Caco-2 (cell line): ENCODE results near the gene NDUFV1. TPM values are rescaled to one million over a fixed set of nuclear protein-coding genes. Genes with fewer than 3 reads are reported as not detected.
"Not testable (repeated sequence)": the region's sequence is repeated elsewhere in the genome, so short reads cannot be mapped to it uniquely, and the experiment has no call there.

Source experiments
- BruUV-seq: library from RNA; stranded (reverse); fragments of 400-500 nt; replicated peaks from 2 replicates; lab custom pipeline; 2021; lab: Mats Ljungman, UMichigan
- CTCF ChIA-PET: fragments of 300-600 bp; sonication (Branson Sonifier 250); formaldehyde crosslinking; loops from one replicate; lab custom pipeline; 2022; ENCODE audit warnings: antibody characterized with exemption; lab: Charles Lee
- POLR2A ChIA-PET: fragments of 300-600 bp; sonication (Branson Sonifier 250); formaldehyde crosslinking; loops from one replicate; lab custom pipeline; 2022; ENCODE audit warnings: antibody characterized with exemption; lab: Charles Lee
- DNase-seq, 2 experiments: peaks; one replicate each; pipeline versions ENCODE4 v3.0.0 to v3.0.0-alpha.2; 2020 to 2022
- H3K27me3 ChIP-seq: replicated peaks from 2 replicates; pipeline ENCODE4 v1.6.0; 2011; ENCODE audit warnings: low read length; ENCODE audit not compliant: control insufficient read depth, insufficient read depth
- H3K36me3 ChIP-seq: 2 replicates; pipeline ENCODE4 v1.5.1; 2011; ENCODE audit warnings: low read length; ENCODE audit not compliant: control insufficient read depth, insufficient read depth
- H3K4me1 ChIP-seq: fragments of 250-450 bp; sonication (Bioruptor Pico); 2 replicates; pipeline ENCODE4 v1.5.1; 2020; ENCODE audit warnings: mild to moderate bottlenecking
- H3K4me3 ChIP-seq: 2 replicates; pipeline ENCODE4 v1.5.1; 2011; ENCODE audit warnings: low read depth, mild to moderate bottlenecking, control low read depth, low read length
- H3K9me3 ChIP-seq: fragments of 250-450 bp; sonication (Bioruptor Pico); 2 replicates; pipeline ENCODE4 v1.5.1; 2020; ENCODE audit warnings: mild to moderate bottlenecking, moderate library complexity
- H3K27ac Mint-ChIP-seq: one replicate; pipeline ENCODE4 v1.8.0; 2022; ENCODE audit warnings: mixed read lengths; ENCODE audit not compliant: unreplicated experiment
- H3K27me3 Mint-ChIP-seq: one replicate; pipeline ENCODE4 v1.8.0; 2022; ENCODE audit warnings: mixed read lengths; ENCODE audit not compliant: insufficient read depth, unreplicated experiment
- H3K36me3 Mint-ChIP-seq: one replicate; pipeline ENCODE4 v1.8.0; 2022; ENCODE audit warnings: mild to moderate bottlenecking, mixed read lengths; ENCODE audit not compliant: insufficient read depth, unreplicated experiment
- H3K4me1 Mint-ChIP-seq: one replicate; pipeline ENCODE4 v1.8.0; 2022; ENCODE audit warnings: low read depth, mixed read lengths; ENCODE audit not compliant: unreplicated experiment
- H3K4me3 Mint-ChIP-seq: one replicate; pipeline ENCODE4 v1.8.0; 2022; ENCODE audit warnings: mild to moderate bottlenecking, moderate library complexity, mixed read lengths; ENCODE audit not compliant: unreplicated experiment
- H3K9me3 Mint-ChIP-seq: one replicate; pipeline ENCODE4 v1.8.0; 2022; ENCODE audit warnings: mixed read lengths; ENCODE audit not compliant: unreplicated experiment
- CTCF ChIP-seq, 2 experiments: fragments of 200-600 bp in 1 of 2; IDR thresholded peaks; 1 replicate in 1 of 2; 2 replicates in 1 of 2; pipeline versions ENCODE4 v1.5.1 to v1.8.0; 2011 to 2022; ENCODE audit warnings: antibody characterized with exemption in 1 of 2, control low read depth in 1 of 2, inconsistent platforms in 1 of 2, low read depth in 1 of 2, low read length in 1 of 2, mild to moderate bottlenecking in 1 of 2, moderate library complexity in 1 of 2; ENCODE audit not compliant: insufficient read depth in 1 of 2, severe bottlenecking in 1 of 2, unreplicated experiment in 1 of 2
- intact Hi-C: fragments of 100-400 bp; cut with micrococcal nuclease; formaldehyde crosslinking; loops from one replicate; pipeline ENCODE4 v1.10.0; 2022; ENCODE audit not compliant: unreplicated experiment
- total RNA-seq: library from RNA; stranded (reverse); gene quantifications from 2 replicates; pipeline ENCODE4 v1.2.3, GENCODE V29; 2022

Gene NDUFV1
- total RNA-seq, 1 experiment from 2014 or later = 358 TPM

DNA sequence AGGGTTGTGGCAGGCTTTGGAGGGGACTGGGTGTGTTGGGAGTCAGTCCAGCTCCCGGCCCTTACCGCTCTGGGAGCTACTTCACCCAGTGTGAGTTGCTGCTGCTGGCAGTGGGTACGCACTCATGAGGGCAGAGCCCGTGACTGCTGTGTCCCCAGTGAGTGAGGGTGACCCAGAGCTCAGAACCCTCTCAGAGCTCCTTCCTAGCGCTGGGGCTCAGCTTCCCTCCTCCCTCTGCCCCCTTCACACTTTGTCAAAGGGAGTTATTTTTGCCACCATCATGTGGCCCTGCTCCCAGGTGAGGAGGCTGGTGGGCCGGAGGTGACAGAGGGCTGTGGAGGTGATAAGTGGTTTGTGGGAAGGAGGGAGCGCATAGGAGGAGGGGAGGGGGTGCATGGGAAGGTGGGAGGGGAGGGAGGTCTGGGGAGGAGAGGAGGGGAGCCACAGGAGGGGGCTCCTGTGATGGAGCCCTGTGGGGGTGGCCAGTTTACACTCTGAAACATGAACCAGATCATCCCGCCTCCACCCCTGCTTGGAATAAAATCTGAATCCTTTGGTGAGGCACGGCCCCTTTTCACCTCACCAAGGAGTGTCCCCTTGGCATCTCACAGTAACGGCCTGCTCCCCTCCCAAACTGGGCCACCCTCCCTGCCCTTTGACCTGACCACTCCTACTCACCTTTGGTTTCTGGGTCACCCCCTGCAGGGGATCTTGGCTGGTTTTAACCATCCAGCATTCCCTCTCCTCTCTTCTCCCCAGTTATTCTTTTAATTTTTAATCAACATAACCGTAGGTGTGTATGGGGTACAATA, 9.9 kb downstream of the NDUFV1 start:
- BruUV-seq = no TSS peak
- DNase-seq = peak in 1 of 2 experiments; percentile 44
- H3K4me1 ChIP-seq = no peaks in the 10 kb centered on the region
- Mint-ChIP-seq H3K27ac (no peak overlapping the region), H3K4me3 (no peak overlapping the region), H3K27me3 (no peaks in the 10 kb centered on the region), H3K9me3 (no peaks in the 10 kb centered on the region), H3K36me3 (peaks cover 12% of the 10 kb centered on the region), H3K4me1 (peaks cover 6% of the 10 kb centered on the region)
- CTCF ChIA-PET = interaction anchor here (0.6 to 2.1 kb wide), 5 partner anchors 13 to 173 kb away, joined by 3 to 6 read pairs (median 4); partner anchors contain the start of genes CORO1B, GSTP1 and NUDT8
- H3K36me3 ChIP-seq = 0 out of 2 replicates have a peak, but pooled peaks cover 3% of the 10 kb centered on the region
- no peak overlapping the region for H3K4me3 ChIP-seq
- POLR2A ChIA-PET = no interaction called here
- no peaks in the 10 kb centered on the region for H3K9me3 ChIP-seq
- H3K27me3 ChIP-seq = no peaks in the 10 kb centered on the region
- intact Hi-C loops = no loop called here
- TF ChIP-seq CTCF (IDR thresholded peaks at IDR 0.05; ENCODE audit: insufficient read depth in 1 of 2, low read depth in 1 of 2, low read length in 1 of 2, severe bottlenecking in 1 of 2, unreplicated experiment in 1 of 2) = no peak

DNA sequence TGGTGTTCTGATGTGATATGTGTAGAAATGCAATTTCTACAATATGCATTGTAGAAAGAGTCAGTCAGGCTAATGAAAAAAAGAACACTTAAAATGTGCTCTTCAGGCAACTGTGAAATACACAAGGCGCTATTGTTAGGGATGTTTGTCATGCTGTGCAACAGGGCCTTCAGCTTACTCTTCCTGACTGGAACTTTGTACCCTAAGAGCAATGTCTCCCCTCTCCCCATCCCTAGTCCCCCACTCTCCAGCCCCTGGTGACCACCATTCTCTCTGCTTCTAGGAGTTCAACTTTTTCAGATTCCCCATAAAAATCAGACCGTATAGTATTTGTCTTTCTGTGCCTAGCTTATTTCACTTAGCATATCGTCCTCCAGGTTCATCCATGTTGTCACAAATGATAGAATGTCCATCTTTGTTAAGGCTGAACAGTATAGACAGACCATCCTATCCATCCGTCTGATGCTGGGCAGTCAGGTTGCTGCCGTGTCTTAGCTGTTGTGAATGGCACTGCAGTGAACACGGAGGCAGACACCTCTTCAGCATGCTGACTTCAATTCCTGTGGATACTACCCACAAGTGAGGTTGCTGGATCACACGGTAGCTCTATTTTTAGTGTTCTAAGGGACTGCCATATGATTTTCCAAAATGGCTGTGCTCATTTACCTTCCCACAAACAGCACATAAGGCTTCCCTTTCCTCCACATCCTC, 10.7 kb downstream of the NDUFV1 start:
- H3K36me3 Mint-ChIP-seq = peaks cover 10% of the 10 kb centered on the region
- CTCF ChIA-PET = interaction anchor here (0.6 to 2.1 kb wide), 5 partner anchors 12 to 174 kb away, joined by 3 to 6 read pairs (median 3); partner anchors contain the start of genes CORO1B, GSTP1 and NUDT8
- H3K4me1 Mint-ChIP-seq = peaks cover 6% of the 10 kb centered on the region
- intact Hi-C loops = no loop called here
- BruUV-seq = no TSS peak
- H3K9me3 Mint-ChIP-seq = no peaks in the 10 kb centered on the region
- Histone ChIP-seq H3K4me1 (no peaks in the 10 kb centered on the region), H3K9me3 (no peaks in the 10 kb centered on the region), H3K4me3 (no peak overlapping the region), H3K27me3 (no peaks in the 10 kb centered on the region), H3K36me3 (0 out of 2 replicates have a peak, but pooled peaks cover 3% of the 10 kb centered on the region)
- POLR2A ChIA-PET = no interaction called here
- H3K4me3 Mint-ChIP-seq = no peak overlapping the region
- H3K27me3 Mint-ChIP-seq = no peaks in the 10 kb centered on the region
- no peak for TF ChIP-seq CTCF (IDR thresholded peaks at IDR 0.05; ENCODE audit: insufficient read depth in 1 of 2, low read depth in 1 of 2, low read length in 1 of 2, severe bottlenecking in 1 of 2, unreplicated experiment in 1 of 2)
- no peak overlapping the region for H3K27ac Mint-ChIP-seq
- peak in 1 of 2 experiments; percentile 14 for DNase-seq

DNA sequence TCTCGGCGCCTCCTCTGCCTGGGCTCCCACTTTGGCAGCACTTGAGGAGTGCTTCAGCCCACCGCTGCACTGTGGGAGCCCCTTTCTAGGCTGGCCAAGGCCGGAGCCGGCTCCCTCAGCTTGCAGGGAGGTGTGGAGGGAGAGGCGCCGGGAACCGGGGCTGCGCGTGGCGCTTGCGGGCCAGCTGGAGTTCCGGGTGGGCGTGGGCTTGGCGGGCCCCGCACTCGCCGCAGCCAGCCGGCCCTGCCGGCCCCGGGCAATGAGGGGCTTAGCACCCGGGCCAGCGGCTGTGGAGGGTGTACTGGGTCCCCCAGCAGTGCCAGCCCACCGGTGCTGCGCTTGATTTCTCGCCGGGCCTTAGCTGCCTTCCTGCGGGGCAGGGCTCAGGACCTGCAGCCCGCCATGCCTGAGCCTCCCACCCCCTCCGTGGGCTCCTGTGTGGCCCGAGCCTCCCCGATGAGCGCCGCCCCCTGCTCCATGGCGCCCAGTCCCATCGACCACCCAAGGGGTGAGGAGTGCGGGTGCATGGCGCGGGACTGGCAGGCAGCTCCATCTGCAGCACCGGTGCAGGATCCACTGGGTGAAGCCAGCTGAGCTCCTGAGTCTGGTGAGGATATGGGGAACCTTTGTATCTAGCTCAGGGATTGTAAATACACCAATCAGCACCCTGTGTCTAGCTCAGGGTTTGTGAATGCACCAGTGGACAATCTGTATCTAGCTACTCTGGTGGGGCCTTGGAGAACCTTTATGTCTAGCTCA, 12.3 kb downstream of the NDUFV1 start:
- CTCF ChIA-PET = interaction anchor here (1.6 kb wide), 1 partner anchor 11 kb away, joined by 9 read pairs; the partner anchor contains the start of gene NUDT8
- H3K27me3 Mint-ChIP-seq, H3K4me3 Mint-ChIP-seq, H3K27ac Mint-ChIP-seq, POLR2A ChIA-PET, H3K36me3 ChIP-seq, H3K4me1 ChIP-seq, H3K4me1 Mint-ChIP-seq, H3K27me3 ChIP-seq, intact Hi-C loops, H3K4me3 ChIP-seq, BruUV-seq, H3K9me3 Mint-ChIP-seq, H3K9me3 ChIP-seq, H3K36me3 Mint-ChIP-seq: not testable (repeated sequence)
- DNase-seq = peak in 1 of 2 experiments; percentile 27

GRCh38 chr11:67619683-67620618, 13.2 kb downstream of the NDUFV1 start:
- not testable (repeated sequence) for H3K4me1 Mint-ChIP-seq
- TSS peak; percentile 65 for BruUV-seq

More at GRCh38 chr11:67619683-67620618, 13.2 kb downstream of the NDUFV1 start:
- H3K36me3 Mint-ChIP-seq, H3K9me3 Mint-ChIP-seq, POLR2A ChIA-PET, H3K9me3 ChIP-seq, intact Hi-C loops, H3K4me3 Mint-ChIP-seq, H3K27me3 Mint-ChIP-seq, H3K27ac Mint-ChIP-seq, H3K4me3 ChIP-seq, H3K4me1 ChIP-seq, H3K36me3 ChIP-seq, H3K27me3 ChIP-seq: not testable (repeated sequence)
- peak in 1 of 2 experiments; percentile 45 for DNase-seq
- CTCF ChIA-PET = interaction anchor here (1.6 kb wide), 1 partner anchor 10 kb away, joined by 9 read pairs; the partner anchor contains the start of gene NUDT8
